ENCODE measurements around the gene FIGN. TPM values are rescaled to one million over a fixed set of nuclear protein-coding genes. Genes with fewer than 3 reads are reported as not detected.

The FIGN gene
- total RNA-seq, 1 donor from 2014 or later, result 4.3 TPM

- no peak overlapping the region for H3K4me3 ChIP-seq
- TF ChIP-seq, protein P1, sequence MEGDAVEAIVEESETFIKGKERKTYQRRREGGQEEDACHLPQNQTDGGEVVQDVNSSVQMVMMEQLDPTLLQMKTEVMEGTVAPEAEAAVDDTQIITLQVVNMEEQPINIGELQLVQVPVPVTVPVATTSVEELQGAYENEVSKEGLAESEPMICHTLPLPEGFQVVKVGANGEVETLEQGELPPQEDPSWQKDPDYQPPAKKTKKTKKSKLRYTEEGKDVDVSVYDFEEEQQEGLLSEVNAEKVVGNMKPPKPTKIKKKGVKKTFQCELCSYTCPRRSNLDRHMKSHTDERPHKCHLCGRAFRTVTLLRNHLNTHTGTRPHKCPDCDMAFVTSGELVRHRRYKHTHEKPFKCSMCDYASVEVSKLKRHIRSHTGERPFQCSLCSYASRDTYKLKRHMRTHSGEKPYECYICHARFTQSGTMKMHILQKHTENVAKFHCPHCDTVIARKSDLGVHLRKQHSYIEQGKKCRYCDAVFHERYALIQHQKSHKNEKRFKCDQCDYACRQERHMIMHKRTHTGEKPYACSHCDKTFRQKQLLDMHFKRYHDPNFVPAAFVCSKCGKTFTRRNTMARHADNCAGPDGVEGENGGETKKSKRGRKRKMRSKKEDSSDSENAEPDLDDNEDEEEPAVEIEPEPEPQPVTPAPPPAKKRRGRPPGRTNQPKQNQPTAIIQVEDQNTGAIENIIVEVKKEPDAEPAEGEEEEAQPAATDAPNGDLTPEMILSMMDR (IDR thresholded peaks at IDR 0.05), result no peak
- no peaks in the 10 kb centered on the region for H3K36me3 ChIP-seq
- no peak for DNase-seq (ENCODE audit: low spot score in 2 of 2)
- no peaks in the 10 kb centered on the region for H3K9me3 ChIP-seq
- intact Hi-C loops (cut with DNase I), result no loop called here
- peaks cover 0 to 16% of the 10 kb centered on the region in 2 donors for H3K4me1 ChIP-seq
- no peaks in the 10 kb centered on the region for H3K27me3 ChIP-seq
- H3K27ac ChIP-seq, result no peak overlapping the region
Measured at GRCh38 chr2:163665817-163666216, 70.0 kb downstream of the FIGN start.

- no peaks in the 10 kb centered on the region for H3K27me3 ChIP-seq
- no peak for DNase-seq (ENCODE audit: low spot score in 2 of 2)
- H3K27ac ChIP-seq, result no peak overlapping the region
- no peak overlapping the region for H3K4me3 ChIP-seq
- no peaks in the 10 kb centered on the region for H3K36me3 ChIP-seq
- H3K4me1 ChIP-seq, result peaks cover 0 to 16% of the 10 kb centered on the region in 2 donors
- H3K9me3 ChIP-seq, result no peaks in the 10 kb centered on the region
- TF ChIP-seq, protein P1 (IDR thresholded peaks at IDR 0.05), result no peak
- intact Hi-C loops (cut with DNase I), result no loop called here
Measured at GRCh38 chr2:163665051-163665450, 70.8 kb downstream of the FIGN start.

GRCh38 chr2:163664610-163665009, 71.2 kb downstream of the FIGN start:
- Histone ChIP-seq H3K27ac (no peak overlapping the region), H3K9me3 (no peaks in the 10 kb centered on the region), H3K27me3 (no peaks in the 10 kb centered on the region), H3K4me3 (no peak overlapping the region), H3K36me3 (no peaks in the 10 kb centered on the region), H3K4me1 (peaks cover 0 to 16% of the 10 kb centered on the region in 2 donors)
- intact Hi-C loops (cut with DNase I), result no loop called here
- DNase-seq (ENCODE audit: low spot score in 2 of 2), result no peak
- TF ChIP-seq, protein P1 (IDR thresholded peaks at IDR 0.05), result no peak

GRCh38 chr2:163662141-163662780, 73.5 kb downstream of the FIGN start:
- TF ChIP-seq, protein P1 (IDR thresholded peaks at IDR 0.05), result no peak

GRCh38 chr2:163659224-163659623, 76.6 kb downstream of the FIGN start:
- Histone ChIP-seq H3K27me3 (no peaks in the 10 kb centered on the region), H3K27ac (no peak overlapping the region), H3K9me3 (no peaks in the 10 kb centered on the region), H3K4me3 (no peak overlapping the region), H3K36me3 (no peaks in the 10 kb centered on the region), H3K4me1 (peaks cover 0 to 35% of the 10 kb centered on the region in 2 donors)
- intact Hi-C loops (cut with DNase I), result loop anchor here (5.0 kb wide), 1 partner anchor 33 kb away; no protein-coding TSS in a partner anchor
- TF ChIP-seq, protein P1 (IDR thresholded peaks at IDR 0.05), result no peak
- DNase-seq (ENCODE audit: low spot score in 2 of 2), result no peak

More at GRCh38 chr2:163662141-163662780, 73.5 kb downstream of the FIGN start:
- intact Hi-C loops (cut with DNase I), result no loop called here
- no peak for DNase-seq (ENCODE audit: low spot score in 2 of 2)
- H3K9me3 ChIP-seq, result no peaks in the 10 kb centered on the region
- peak overlapping the region in 1 of 2 donors; percentile 32 for H3K27ac ChIP-seq
- H3K4me3 ChIP-seq, result no peak overlapping the region
- H3K36me3 ChIP-seq, result no peaks in the 10 kb centered on the region
- peaks cover 0 to 16% of the 10 kb centered on the region in 2 donors for H3K4me1 ChIP-seq
- no peaks in the 10 kb centered on the region for H3K27me3 ChIP-seq
